HepG2 (cell line): ENCODE results near the gene ST3GAL4. TPM values are rescaled to one million over a fixed set of nuclear protein-coding genes. Genes with fewer than 3 reads are reported as not detected.
A peak's percentile ranks its signal among the peaks of the same experiment; 100 is the strongest.

Experiments used
- ATAC-seq: fragments of 200-7000 bp; cut with Tn5 transposase; 3 replicates; pipeline ENCODE4 v1.9.1; 2020; ENCODE audit warnings: mild to moderate bottlenecking, moderate library complexity
- BruUV-seq: library from RNA; stranded (reverse); fragments of 400-500 nt; replicated peaks from 2 replicates; lab custom pipeline; 2021; lab: Mats Ljungman, UMichigan
- CTCF ChIA-PET: fragments of 300-600 bp; formaldehyde crosslinking; extraction: SDS; loops from one replicate; lab custom pipeline; 2021; ENCODE audit warnings: low total read pairs, inconsistent platforms, low intra/inter-chr PET ratio; lab: Yijun Ruan, JAX
- POLR2A ChIA-PET: fragments of 350-600 bp; sonication (Branson Sonifier 250); formaldehyde crosslinking; loops from one replicate; lab custom pipeline; 2020; ENCODE audit warnings: antibody characterized with exemption, inconsistent platforms; lab: Yijun Ruan, JAX
- DNase-seq: peaks from one replicate; pipeline ENCODE4 v3.0.0-alpha.2; 2015; ENCODE audit warnings: low spot score
- FAIRE-seq: peaks from 3 replicates; lab custom pipeline; 2011; peaks lifted over from hg19 to GRCh38; lab: Jason Lieb, UNC
- H2AFZ ChIP-seq: one replicate; pipeline ENCODE4 v1.6.1; 2011; ENCODE audit warnings: low read length, inconsistent platforms
- H3K27ac ChIP-seq: fragments of 300-600 bp; 3 replicates; pipeline ENCODE4 v1.8.0; 2011; ENCODE audit warnings: mixed run types, mild to moderate bottlenecking, mixed read lengths, low read length, inconsistent platforms; ENCODE audit not compliant: insufficient read depth; ENCODE audit errors: extremely low read length
- H3K27me3 ChIP-seq, 2 experiments: fragments of 200-600 bp in 1 of 2; 2 replicates in 1 of 2; 3 replicates in 1 of 2; pipeline versions ENCODE4 v1.6.0 to v1.8.0; 2011; ENCODE audit warnings: low read length in 2 of 2, mild to moderate bottlenecking in 2 of 2, moderate library complexity in 2 of 2, inconsistent platforms in 1 of 2; ENCODE audit not compliant: insufficient read depth in 2 of 2, control insufficient read depth in 1 of 2
- H3K36me3 ChIP-seq, 2 experiments: fragments of 200-600 bp in 1 of 2; replicated peaks in 1 of 2; 2 replicates in 1 of 2; 3 replicates in 1 of 2; pipeline versions ENCODE4 v1.5.1 to v1.8.0; 2011; ENCODE audit warnings: low read length in 2 of 2, inconsistent platforms in 1 of 2; ENCODE audit not compliant: insufficient read depth in 2 of 2, control insufficient read depth in 1 of 2
- H3K4me1 ChIP-seq: 2 replicates; pipeline ENCODE4 v1.5.1; 2012; ENCODE audit warnings: low read length, inconsistent platforms; ENCODE audit not compliant: insufficient read depth
- H3K4me2 ChIP-seq: 2 replicates; pipeline ENCODE4 v1.6.0; 2011; ENCODE audit warnings: low read depth, low read length, inconsistent platforms
- H3K4me3 ChIP-seq, 3 experiments: fragments of 200-600 bp in 1 of 3; sonication (generic), shearing (Covaris generic) in 1 of 3; replicated peaks in 1 of 3; 2 replicates each; pipeline ENCODE4 v1.5.1; 2011 to 2016; ENCODE audit warnings: low read length in 3 of 3, inconsistent platforms in 2 of 3, low read depth in 2 of 3, mild to moderate bottlenecking in 2 of 3, control low read depth in 1 of 3, mixed read lengths in 1 of 3; ENCODE audit not compliant: insufficient read depth in 1 of 3
- H3K79me2 ChIP-seq: one replicate; pipeline ENCODE4 v1.6.1; 2011; ENCODE audit warnings: low read length, inconsistent platforms; ENCODE audit not compliant: insufficient read depth
- H3K9ac ChIP-seq: 2 replicates; pipeline ENCODE4 v1.6.0; 2011; ENCODE audit warnings: mild to moderate bottlenecking, low read depth, low read length, inconsistent platforms; ENCODE audit not compliant: insufficient read depth
- H3K9me3 ChIP-seq: 2 replicates; pipeline ENCODE4 v1.5.1; 2012; ENCODE audit warnings: mild to moderate bottlenecking, low read length
- H4K20me1 ChIP-seq: 2 replicates; pipeline ENCODE4 v1.6.0; 2011; ENCODE audit warnings: inconsistent platforms, mild to moderate bottlenecking, low read length, moderate library complexity; ENCODE audit not compliant: insufficient read depth
- SP140L ChIP-seq: sonication (generic); formaldehyde crosslinking; IDR thresholded peaks from 2 replicates; pipeline ENCODE4 v1.4.0; 2020; ENCODE audit warnings: missing genetic modification reagents, borderline replicate concordance
- ZFP1 ChIP-seq: IDR thresholded peaks from 2 replicates; pipeline ENCODE4 v1.6.1; 2016
- ZNF629 ChIP-seq: sonication (generic); formaldehyde crosslinking; conservative IDR thresholded peaks from 2 replicates; pipeline ENCODE4 v1.5.0; 2020; ENCODE audit warnings: missing genetic modification reagents
- WGBS: methylation state at CpG from one replicate; pipeline ENCODE4 v1.1.6; 2017; ENCODE audit warnings: low lambda C conversion rate; 5-methylcytosine and 5-hydroxymethylcytosine counted together
- in situ Hi-C: cut with HindIII; loops from 2 replicates; pipeline ENCODE4 v1.10.0; 2017; ENCODE audit warnings: low pct_unique_long_range_greater_than_20kb; ENCODE audit not compliant: extremely low pct_ligation_motif_present
- intact Hi-C: fragments of 100-400 bp; cut with micrococcal nuclease; formaldehyde crosslinking; loops from one replicate; pipeline ENCODE4 v1.10.0; 2022; ENCODE audit not compliant: unreplicated experiment
- polyA plus RNA-seq, 8 experiments: library from polyadenylated mRNA; depleted of rRNA in 3 of 8; stranded (reverse) in 7 of 8; unstranded in 1 of 8; fragments of >200 nt; fragmentation: Illumina TruSeq in 4 of 8; extraction: Trizol in 4 of 8; gene quantifications; 2 replicates each; pipeline versions ENCODE4 v1.2.1 to v1.2.3, GENCODE V29; 2011 to 2016; ENCODE audit warnings: low read depth in 4 of 8, missing spikeins in 1 of 8, mixed read lengths in 1 of 8; ENCODE audit not compliant: insufficient read depth in 1 of 8
- total RNA-seq, 5 experiments: library from RNA; depleted of rRNA; stranded (reverse); fragments of >200 nt; fragmentation: Illumina TruSeq; extraction: Trizol; gene quantifications; 2 replicates each; pipeline ENCODE4 v1.2.3, GENCODE V29; 2016; ENCODE audit warnings: low read depth in 1 of 5
- TF ChIP-seq, protein P1 (sequence below): IDR thresholded peaks from 2 replicates; pipeline ENCODE4 v1.6.1; 2016; ENCODE audit warnings: low read depth

Gene ST3GAL4
- total and polyA plus RNA-seq, 2 of the 13 experiments (the other 11 are each of a cell fraction or from before 2014, with no cell fraction given), result 9.1 to 13.3 TPM

DNA sequence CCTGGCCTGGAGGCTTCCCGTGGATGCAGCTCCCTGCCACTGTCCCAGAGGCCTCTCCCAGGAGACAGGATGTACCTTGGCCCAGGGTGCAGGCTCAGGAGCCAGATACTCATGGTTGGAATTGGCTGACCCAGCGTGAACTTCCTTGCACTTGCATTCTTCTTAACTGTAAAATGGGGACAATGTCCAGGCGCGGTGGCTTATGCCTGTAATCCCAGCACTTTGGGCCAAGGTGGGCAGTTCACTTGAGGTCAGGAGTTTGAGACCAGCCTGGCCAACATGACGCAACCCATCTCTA is 20.1 kb upstream of the ST3GAL4 start:
- peak; percentile 42; the same call in 1 of the 2 replicates for TF ChIP-seq ZNF629
- TF ChIP-seq, protein P1, sequence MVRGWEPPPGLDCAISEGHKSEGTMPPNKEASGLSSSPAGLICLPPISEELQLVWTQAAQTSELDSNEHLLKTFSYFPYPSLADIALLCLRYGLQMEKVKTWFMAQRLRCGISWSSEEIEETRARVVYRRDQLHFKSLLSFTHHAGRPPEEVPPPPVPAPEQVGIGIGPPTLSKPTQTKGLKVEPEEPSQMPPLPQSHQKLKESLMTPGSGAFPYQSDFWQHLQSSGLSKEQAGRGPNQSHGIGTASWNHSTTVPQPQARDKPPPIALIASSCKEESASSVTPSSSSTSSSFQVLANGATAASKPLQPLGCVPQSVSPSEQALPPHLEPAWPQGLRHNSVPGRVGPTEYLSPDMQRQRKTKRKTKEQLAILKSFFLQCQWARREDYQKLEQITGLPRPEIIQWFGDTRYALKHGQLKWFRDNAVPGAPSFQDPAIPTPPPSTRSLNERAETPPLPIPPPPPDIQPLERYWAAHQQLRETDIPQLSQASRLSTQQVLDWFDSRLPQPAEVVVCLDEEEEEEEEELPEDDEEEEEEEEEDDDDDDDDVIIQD (CRISPR knock-in tag), result no peak
- TF ChIP-seq ZFP1 (CRISPR knock-in tag), result no peak
- intact Hi-C loops, result no loop called here
- Histone ChIP-seq H3K4me2 (no peak overlapping the region), H3K27ac (no peak overlapping the region), H3K4me3 (no peak overlapping the region), H3K9me3 (no peaks in the 10 kb centered on the region), H3K36me3 (peaks cover 10 to 25% of the 10 kb centered on the region in 2 experiments; a peak in 4 of 5 replicates), H3K9ac (no peak overlapping the region), H2AFZ (no peak overlapping the region), H3K79me2 (no peaks in the 10 kb centered on the region), H3K4me1 (peaks cover 29% of the 10 kb centered on the region), H4K20me1 (no peaks in the 10 kb centered on the region), H3K27me3 (no peaks in the 10 kb centered on the region)
- BruUV-seq, result no TSS peak
- FAIRE-seq, result no peak
- WGBS, result 90% methylated on average over 5 of the region's 5 CpGs
- POLR2A ChIA-PET, result no interaction called here
- ATAC-seq, result no peak
- CTCF ChIA-PET, result no interaction called here
- in situ Hi-C loops, result no loop called here
- DNase-seq, result no peak

DNA sequence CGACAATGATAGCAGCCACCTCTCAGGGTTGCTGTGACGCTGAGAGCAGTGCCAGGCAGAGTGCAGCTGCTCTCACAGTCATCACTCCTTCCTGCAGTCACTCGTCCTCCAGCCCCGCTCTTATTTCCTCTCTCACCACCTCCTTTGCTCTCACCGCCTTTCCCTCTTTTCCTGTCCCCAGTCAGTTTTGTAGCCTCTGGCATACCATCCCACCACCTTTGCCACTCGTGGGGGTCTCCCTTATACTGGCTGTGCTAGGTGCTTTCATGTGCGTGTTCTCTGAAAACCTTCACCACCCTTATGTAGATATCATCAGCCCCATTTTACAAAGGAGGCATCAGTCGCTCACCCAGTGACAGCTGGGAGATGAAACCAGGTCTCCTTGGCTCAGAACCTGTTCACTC is 19.3 kb upstream of the ST3GAL4 start:
- no peaks in the 10 kb centered on the region for H3K79me2 ChIP-seq
- peaks cover 10 to 31% of the 10 kb centered on the region in 2 experiments; a peak in 4 of 5 replicates for H3K36me3 ChIP-seq
- no peak overlapping the region for H3K9ac ChIP-seq
- no peaks in the 10 kb centered on the region for H3K9me3 ChIP-seq
- DNase-seq (no peak), FAIRE-seq (no peak), ATAC-seq (no peak)
- H3K4me3 ChIP-seq, result no peak overlapping the region
- BruUV-seq, result no TSS peak
- POLR2A ChIA-PET, result interaction anchor here (1.8 kb wide), 1 partner anchor 19 kb away, joined by 8 read pairs; the partner anchor contains the start of gene ST3GAL4
- no peak overlapping the region for H3K27ac ChIP-seq
- no peaks in the 10 kb centered on the region for H4K20me1 ChIP-seq
- H3K4me2 ChIP-seq, result no peak overlapping the region
- in situ Hi-C loops, result no loop called here
- intact Hi-C loops, result no loop called here
- no peak overlapping the region for H2AFZ ChIP-seq
- H3K4me1 ChIP-seq, result peaks cover 29% of the 10 kb centered on the region
- TF ChIP-seq SP140L, result no peak
- 96% methylated on average over 8 of the region's 8 CpGs for WGBS
- no peaks in the 10 kb centered on the region for H3K27me3 ChIP-seq
- CTCF ChIA-PET, result no interaction called here
